Activated CD4-positive, CD25-positive, alpha-beta regulatory T cell treated with anti-CD3 and anti-CD28 coated beads, Interleukin-2, amount 50 U/mL, for 24 hours (primary cell): ENCODE data around the gene KMT5B.

Source experiments
- ATAC-seq, 2 donors: fragments of 150-1000 bp; cut with Tn5 transposase; one replicate each; pipeline ENCODE4 v1.10.0; 2021; ENCODE audit warnings: mild to moderate bottlenecking in 1 of 2, moderate library complexity in 1 of 2

Gene KMT5B

DNA sequence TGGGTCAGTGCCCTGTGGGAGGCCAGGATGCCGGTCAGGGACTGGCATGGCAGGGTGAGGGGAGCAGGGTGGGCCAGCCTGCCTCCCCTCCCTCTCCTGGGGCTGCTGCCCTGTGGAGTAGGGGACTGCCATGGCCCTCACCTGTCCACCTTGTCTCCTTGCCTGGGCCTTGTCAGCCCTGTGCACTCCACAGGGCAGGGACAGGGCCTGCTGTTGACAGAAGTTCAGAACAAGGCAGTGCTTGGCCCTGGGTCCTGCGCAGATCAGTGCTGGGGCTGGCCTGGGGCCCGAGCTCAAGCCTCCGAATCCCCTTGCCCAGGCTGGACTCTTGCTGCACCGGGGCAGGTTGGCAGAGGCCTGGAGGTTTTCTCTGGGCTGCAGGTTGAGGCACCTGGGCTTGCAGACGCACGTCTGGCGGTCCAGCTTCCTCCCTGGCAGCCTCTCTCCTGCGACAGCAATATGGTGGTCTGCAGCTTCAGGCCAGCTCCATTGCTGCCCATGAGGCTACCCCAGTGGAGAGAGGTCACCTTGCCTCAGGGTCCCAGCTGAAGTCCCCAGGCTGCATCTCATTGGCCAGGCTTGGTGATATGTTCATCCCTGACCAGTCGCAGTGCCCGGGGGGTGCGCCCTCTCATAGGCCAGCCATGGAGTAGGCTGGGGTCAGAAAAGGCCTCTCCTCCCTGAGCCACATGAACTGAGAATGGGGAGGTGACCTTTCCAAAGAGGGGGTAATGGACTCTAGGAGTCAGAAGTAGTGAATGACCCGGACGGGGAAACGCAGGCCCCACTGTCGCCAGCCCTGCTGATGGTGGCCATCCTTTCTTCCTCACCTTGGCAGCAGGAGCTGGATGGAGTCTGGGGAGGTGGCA lies 70.4 kb downstream of the KMT5B start:
- ATAC-seq, result no peak

DNA sequence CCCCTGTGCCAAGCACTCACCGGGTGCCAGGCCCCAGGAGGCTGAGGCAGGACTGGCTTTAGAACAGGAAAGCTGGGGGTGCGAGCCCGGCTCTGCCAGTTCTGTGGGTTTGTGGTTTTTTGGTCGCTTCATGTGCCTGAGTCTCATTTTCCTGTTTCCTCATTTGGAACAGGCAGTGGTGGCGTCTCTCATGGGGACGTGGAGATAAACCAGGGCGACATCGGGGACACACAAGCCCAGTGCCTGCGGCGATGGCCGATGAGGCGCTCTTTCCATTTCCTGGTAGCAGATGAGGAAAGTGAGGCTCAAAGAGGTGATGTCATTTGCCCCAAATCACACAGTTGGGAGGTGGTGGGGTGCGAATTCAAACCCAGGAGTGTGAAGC lies 71.1 kb downstream of the KMT5B start:
- ATAC-seq, result peak; percentile 54 to 67

DNA sequence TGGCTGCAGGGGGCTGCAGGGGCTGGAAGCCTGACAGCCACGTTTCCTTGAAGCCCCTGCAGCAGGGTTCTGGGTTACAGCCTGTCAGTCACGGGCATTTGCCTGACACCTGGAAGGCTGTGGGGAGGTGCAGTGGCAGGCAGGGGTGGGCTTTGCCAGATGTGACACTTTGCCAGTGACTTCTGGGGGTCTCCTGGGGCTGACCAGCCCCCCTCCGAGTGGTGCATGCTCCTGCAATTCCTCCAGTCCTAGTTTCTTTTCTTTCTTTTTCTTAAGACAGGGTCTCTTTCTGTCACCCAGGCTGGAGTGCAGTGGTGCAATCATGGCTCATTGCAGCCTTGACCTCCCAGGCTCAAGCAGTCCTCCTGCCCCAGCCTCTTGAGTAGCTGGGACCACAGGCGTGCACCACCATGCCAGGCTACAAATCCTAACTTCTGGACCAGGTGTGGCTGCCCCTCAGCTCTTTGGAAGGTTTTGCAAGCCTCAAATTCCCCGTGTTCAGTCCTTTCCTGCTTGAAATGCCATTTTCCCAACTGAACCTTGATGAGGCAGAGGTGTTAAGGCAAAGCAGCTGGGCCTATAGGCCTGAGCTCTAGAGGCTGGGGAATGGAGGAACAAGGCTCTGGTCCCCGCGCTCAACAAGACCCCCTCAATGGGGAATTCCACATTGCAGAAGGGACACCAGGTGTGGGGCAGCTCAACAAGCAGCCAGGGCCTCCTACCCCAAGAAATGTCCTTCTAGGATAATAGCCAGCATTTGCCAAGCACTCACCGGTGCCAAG lies 71.7 kb downstream of the KMT5B start:
- ATAC-seq, result peak in 1 of 2 donors; percentile 5

DNA sequence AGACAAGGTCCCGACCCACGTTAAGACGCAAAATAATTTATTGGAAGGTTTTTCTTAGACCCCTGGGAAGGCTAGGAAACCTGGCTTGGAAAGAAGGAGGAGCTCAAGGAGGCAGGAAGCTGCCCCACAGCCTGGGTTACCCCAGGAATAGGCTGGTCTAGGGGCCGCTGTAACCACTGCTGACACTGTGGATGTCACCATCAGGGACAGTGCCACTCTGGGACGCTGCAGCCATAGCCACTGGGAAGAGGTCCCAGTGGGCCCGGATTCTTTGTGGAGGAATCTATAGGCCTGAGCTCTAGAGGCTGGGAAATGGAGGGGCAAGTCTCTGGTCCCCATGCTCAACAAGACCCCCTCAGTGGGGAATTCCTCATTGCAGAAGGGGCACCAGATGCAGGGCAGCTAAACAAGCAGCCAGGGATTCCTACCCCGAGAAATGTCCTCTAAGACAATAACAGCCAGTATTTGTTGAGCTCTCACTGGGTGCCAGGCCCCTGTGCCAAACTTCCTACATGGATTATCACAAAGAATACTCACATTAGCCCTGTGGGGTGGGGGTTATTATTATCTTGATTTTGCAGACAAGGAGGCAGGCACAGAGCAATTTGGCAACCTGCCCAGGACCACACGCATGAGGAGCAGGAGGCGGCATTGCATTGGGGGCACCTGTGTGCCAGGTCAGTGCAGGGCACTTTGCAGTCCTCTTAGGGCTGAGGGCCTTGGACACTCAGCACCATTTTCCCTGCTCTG lies 72.4 kb downstream of the KMT5B start:
- no peak for ATAC-seq

DNA sequence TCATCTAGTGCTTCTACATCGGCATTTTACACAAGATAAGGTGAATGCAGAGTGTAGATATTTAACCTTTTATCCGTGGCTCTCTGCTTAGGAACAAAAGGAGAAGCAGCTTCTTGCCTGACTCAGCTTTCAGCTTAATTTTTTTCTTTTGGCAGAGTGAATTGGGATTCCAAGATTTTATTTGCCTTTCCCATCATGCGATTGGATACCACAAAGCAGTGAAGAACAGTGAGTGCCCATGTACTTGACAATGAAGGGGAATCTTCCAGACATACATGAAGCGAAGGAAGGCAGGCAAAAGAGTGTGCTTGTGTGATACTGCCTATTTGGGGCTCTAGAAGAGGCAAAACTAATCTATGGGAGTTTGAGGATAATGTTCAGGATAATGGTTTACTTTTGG lies 74.9 kb downstream of the KMT5B start:
- no peak for ATAC-seq

DNA sequence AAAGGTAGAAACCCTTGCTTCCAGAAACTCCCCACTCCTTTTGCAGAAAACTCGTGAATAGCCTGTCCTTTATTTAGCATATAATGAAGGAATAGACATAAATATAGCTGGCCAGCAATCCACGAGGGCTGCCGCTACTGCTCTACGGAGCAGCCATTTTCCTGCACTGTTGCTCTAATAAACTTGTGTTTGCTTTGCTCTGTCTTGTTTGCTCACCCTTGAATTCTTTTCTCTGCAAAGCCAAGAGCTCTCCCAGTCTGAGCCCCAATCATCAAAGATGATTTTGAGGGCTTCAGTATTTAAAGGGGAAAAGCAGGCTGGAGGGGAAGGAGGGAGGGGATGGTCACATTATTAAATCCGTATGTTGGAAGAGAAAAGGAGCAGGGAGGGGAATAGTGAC lies 75.3 kb downstream of the KMT5B start:
- no peak for ATAC-seq

DNA sequence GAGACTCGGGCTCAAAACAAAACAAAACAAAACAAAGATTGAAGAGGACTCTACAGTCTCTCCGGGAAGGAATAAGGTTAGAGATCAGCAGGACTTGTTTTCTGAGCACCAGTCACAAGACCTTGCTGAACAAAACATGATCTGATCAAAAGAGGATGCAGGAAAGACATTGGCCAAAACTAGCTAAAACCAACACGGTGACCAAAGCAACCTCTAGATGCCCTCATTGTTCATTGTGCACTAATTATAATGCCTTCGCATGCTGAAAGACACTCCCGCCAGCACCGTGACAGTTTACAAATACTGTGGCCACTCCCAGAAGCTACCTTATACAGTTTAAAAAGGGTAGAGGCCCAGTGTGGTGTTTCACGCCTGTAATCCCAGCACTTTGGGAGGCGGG lies 76.2 kb downstream of the KMT5B start:
- ATAC-seq, result no peak

DNA sequence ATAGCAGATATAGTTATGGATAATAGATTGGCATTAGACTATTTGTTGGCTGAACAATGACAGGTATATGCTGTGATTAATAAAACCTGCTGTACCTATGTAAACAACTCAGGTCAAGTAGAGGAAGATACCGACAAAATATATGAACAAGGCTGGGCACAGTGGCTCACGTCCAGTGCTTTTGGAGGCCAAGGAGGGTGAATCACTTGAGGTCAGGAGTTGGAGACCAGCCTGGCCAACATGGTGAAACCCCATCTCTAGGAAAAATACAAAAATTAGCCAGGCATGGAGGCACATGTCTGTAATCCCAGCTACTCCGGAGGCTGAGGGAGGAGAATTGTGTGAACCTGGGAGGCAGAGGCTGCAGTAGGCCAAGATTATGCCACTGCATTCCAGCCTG lies 77.9 kb downstream of the KMT5B start:
- no peak for ATAC-seq

DNA sequence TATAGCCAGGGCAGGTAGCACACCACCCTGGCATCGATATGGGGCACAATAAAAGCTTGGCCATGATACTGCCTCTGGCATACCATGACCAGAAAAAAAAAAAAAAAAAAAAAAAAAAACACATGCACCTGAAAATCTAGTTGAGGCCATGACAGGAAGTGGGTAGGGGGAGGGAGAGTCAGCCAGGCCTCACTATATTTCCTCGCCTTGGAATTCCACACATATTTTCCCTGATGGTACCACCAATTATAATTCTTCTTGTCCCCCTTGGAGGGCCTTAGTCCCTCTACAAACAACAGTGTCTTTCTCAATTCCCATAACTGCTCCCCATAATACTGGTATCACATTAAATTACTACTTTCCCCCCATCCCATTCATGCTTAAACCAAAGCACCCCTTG lies 79.3 kb downstream of the KMT5B start:
- ATAC-seq, result no peak

DNA sequence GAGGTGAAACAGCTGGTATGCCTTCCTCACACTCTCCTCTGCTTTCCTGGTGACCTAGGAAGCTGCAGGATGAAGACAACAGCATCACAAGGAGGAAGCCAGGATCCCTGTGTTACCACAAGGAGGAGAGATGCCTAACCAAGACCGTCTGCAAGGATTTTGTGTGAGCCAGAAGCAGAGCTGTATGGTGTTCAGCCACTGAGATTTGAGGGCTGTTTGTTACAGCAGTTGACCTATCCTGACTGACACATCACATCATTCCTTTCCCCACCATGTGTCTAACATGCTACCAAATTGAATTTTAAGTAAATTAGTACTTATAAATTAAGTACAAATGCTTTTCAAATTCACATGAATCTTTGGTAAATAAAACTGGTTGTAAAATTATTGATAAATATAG lies 83.0 kb downstream of the KMT5B start:
- ATAC-seq, result no peak

DNA sequence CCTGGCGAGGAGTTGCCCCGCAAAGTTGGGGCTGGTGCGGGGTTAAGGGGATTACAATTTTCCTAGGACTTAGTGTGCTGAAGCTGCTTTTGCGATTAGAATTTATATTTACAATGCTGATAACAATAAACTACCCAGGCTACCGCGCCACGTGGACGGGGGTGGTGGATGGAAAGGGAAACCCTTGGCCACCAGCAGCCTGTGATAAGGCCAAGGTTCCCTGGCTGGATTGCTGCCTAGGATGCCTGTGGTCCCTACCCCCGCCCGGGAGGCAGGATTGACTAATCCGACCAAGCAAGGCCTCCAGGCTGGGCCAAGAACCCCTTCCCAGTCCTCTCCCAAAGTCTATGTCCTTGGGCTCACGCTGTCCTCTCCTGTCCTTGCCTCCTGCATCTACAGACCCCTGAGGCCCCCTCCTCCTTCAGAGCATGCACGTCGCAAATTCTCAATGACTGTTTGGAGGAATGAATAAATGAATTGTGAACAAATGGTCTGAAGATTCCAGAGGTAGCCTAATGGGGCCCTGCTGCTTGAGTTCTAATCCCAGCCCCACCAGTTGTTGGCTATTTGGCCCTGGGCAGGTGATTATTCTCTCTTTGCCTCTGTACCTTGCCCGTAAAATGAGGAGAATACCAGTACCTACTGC lies 84.3 kb downstream of the KMT5B start:
- no peak for ATAC-seq

DNA sequence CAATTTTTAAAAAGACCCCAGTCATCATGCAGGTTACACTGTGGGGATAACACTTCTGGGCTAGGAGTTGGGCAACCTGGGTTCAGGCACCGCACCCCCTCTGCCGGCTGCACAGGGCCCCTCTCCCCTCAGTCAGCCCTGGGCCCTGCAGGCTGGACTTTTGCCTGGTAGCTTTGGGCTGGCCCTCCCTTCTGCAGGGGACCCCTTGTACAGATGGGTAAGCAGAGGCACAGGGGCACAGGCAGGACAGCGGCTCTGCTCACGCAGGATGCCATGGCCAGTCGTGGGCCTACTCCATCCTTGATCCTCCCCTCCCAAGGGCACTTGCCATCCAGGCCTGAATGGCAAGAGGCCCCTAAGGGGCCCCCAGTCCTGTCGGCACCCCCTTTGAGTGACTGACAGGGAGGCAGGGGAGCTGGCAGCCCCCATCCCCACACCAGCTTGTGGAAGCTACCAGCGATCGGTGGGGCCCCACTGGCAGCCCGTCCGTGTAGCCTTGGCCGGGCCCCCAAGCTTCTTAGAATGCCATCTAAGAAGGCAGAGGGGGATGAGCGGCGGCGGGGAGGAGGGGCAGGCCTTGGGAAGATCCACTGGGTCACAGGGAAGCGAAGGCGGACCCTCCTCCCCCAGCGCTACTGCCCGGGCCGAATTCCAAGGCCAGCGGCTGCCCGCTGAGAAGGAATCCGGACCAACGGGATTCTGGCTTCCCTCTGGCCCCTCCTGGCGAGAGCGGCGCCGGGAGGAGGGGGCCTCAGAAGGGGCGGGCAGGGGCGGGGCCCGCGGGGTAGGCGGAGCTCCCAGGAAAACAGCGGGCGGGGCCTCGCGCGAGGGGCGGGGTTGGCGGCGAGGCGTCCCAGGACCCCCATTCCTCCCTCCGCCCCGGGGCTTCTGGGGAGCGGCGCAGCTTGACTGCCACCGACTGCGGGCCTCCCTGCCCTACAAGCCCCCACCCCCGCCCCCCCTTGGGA lies 85.1 kb downstream of the KMT5B start:
- no peak for ATAC-seq

DNA sequence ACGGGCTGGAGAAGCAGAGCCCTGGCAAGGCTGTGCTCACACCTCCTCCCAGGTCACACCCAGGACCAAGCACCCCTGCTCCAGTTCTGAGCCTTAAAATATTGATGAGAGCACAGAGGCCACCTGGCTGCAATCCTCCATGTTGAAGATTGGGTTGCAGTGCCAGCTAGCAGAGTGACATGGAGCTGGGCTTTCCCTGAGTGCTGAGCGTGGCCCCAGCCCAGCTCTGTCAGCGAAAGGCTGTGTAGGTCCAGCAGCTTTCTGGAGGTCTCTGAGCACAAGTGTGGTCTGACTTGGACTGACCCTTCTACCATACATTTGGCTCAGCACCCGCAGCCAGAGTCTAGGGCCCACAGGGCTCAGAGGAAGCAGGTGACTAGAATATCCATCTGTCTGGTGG lies 87.9 kb downstream of the KMT5B start:
- no peak for ATAC-seq

DNA sequence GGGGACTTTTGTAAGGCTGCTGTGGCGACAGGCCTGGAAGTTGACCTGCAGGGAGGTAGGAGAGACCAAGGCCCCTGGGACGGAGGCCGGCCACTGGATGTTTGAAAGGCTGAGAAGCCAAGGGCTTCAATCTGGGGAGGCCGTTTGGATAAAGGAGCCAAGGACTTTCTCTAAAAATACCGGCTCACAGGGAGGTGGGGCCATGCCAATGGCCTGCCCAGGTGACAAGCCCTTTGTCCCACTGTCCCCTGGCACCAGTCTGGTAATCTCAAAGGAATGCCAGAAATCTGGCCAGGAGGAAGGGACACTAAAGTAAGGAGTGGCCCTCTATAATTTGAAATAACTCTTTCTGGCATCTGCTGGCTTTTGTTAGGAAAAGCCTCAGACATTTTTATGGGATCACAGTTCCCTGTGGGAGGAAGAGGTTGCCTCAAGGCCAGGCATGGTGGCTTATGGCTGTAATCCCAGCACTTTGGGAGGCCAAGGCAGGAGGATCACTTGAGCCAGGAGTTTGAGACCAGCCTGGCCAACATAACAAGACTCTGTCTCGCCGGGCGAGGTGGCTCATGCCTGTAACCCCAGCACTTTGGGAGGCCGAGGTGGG lies 90.1 kb downstream of the KMT5B start:
- no peak for ATAC-seq

DNA sequence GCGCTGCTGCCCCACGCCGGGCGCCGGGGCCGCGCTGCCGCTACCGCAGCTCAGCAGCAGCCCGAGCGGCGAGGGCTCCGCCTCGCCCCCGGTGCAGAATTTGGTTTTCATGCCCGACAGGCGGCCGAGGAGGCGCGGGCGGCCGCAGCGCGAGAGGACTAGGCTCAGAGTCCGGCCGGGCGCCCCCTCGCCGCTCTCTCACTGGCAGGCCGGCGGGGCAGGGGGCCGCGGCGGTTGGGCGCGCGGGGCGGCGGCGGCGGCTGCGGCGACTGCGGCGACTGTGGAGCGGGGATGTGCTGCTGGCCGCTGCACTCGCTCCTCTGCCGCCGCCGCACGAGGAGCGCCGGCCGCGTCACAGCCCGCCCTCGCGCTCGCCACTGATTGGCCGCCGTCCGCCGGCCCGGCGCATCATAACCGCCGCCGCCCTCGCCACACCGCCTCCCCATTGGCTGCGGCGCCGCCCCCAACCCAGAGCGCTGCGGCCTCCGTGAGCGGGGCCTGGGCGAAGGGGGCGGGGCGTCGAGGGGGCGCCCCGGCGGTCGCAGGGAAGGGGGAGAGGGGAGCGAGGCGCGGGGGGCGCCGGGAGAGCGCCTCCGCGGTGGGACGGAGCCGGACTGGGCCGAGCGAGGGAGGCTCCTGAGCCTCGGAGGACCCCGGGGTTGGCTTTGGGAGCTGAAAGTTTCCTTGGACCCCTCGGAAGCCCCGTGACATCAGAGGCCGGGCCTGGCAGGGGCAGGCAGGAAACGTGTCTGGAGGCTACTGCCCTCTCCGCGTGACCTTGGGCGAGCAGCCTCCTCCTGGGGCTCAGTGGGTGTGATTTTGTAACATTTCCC lies 91.8 kb downstream of the KMT5B start, which contains the start of gene CHKA:
CHKA (minus strand) TSS at position 322 of the 833 bp plus-strand sequence; CDS start at position 111, 211 bp downstream.
- peak; percentile 94 to 95 for ATAC-seq

DNA sequence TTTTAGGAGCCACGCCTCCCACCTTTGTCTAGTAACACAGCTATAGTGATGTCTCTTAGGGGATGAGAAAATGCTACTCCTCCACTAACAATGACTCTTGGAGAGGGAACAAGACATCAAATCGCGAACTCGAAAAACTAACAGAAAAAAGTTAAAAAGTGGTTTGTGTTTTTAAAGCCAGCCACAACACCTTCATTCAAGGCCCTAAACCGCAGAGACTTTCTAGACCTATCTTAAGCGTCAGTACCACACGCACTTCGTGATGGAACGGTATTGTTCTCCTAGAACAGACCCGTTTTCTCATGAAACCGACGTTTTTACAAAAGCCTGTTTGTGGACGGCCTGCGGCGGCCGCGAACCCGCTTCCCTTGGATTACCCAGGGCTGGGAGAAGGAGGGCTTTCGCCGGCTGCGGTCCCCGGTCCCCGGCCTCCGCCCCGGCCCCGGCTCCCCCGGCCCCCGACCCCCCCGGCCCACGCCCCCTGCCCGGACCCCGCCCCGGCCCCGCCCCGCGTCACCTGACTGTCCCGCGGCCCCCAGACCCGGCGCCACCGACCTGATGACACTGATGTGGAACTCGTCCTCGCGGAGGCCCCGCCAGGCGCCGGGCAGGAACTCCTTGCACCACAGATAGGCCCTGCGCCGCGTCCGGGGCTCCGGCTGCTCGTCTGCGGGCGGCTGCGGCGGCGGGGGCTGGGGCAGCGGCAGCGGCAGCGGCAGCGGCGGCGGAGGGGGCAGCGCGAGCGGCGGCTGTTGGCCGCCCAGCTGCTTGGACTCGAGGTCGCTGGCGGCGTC lies 92.6 kb downstream of the KMT5B start:
- ATAC-seq, result peak; percentile 6 to 12

DNA sequence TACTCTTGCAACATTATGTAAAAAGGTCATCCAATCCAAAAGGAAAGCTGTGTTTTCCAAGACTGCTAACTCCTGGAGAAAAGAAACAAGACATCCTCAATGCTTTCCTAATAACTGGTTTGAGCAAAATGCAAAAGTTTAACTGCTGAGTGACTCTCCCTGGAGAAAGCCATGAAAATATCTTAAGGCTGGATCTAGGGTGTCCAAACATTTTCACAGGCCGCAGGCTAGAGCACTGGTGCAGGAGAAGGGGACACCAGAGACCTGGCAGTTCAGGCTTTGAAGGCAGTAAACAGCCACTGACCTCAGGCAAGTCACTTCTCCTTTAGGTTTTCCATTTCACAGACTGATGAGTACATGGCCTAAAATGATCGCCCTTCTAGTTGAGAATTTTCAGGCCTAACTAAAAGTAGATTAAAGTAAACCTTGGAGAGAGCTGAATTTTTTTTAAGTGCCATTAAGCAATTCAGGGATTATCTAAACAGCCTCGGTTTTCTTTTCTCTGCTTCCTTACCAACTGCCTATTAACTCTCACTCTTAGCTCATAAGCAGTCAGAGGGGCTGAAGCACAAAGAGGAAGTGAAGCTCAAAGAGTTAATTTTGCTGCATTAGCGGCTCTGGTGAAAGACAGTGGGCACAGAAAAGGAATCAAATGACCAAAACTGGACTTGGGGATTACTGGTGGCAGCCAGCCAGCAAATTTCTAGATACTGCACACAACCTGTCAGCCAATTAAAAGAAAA lies 94.2 kb downstream of the KMT5B start:
- no peak for ATAC-seq

DNA sequence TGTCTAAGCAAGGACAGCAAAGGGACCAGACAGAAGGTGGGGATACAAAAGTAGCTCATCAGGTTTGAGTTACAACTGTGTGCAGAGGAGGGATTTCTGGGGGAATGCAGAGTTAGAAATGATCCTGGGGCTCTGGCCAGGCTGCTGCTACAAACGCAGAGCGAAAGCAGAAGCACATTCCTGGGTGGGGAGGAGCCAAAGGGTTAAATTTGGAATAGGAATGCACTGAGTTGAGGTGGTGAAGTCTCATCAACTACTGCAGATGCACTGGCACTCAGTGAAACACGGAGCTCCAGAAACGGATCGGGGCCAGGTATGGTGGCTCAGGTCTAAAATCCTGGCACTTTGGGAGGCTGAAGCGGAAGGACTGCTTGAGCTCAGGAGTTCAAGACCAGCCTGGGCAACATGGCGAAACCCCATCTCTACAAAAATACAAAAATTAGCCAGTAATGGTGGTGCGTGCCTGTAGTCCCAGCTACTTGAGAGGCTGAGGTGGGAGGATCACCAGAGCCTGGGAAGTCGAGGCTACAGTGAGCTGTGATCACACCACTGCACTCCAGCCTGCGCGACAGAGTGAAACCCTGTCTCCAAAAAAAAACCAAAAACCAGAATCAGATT lies 95.1 kb downstream of the KMT5B start:
- no peak for ATAC-seq
